Activated T-cell treated with anti-CD3 and anti-CD28 coated beads for 48 hours (primary cell): Measurements from ENCODE around the gene CIART.
"Not testable (repeated sequence)": the region's sequence is repeated elsewhere in the genome, so short reads cannot be mapped to it uniquely, and the experiment has no call there.

Experiments used
- DNase-seq: peaks from one replicate; pipeline ENCODE4 v3.0.0-alpha.2; 2020; ENCODE audit warnings: low read depth

CIART gene

GRCh38 chr1:150309758-150310508 is 27.6 kb downstream of the CIART start:
- no peak for DNase-seq

- DNase-seq: no peak
Measured at GRCh38 chr1:150311762-150312161, 29.4 kb downstream of the CIART start.

GRCh38 chr1:150314691-150315090 is 32.3 kb downstream of the CIART start:
- not testable (repeated sequence) for DNase-seq

- no peak for DNase-seq
Measured at GRCh38 chr1:150320667-150320978, 38.3 kb downstream of the CIART start.

- DNase-seq: no peak
Measured at GRCh38 chr1:150321826-150322166, 39.4 kb downstream of the CIART start.

DNA sequence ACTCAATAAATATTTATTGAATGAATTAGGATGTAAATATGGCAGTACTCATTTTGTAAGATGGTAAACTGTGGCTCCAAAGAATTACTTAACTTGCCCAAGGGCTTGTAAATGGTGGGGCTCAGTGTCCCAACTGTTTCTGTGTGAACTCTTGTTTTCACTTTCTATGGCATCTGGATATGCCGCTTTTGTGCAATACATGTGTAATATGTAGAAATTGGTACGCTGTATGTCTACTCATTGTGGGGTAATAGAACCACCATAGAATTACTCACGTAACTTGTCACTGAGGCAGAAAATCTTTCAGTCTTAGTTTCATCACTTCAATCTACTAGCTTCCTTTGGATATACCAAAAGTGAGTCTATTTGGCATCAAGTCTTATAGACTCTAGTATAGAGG is 40.0 kb downstream of the CIART start:
- DNase-seq: peak; percentile 8

GRCh38 chr1:150332651-150333290 is 50.4 kb downstream of the CIART start:
- DNase-seq: no peak
